Adrenal gland (tissue), 12 donors: ENCODE results near the gene XK. TPM values are rescaled to one million over a fixed set of nuclear protein-coding genes. Genes with fewer than 3 reads are reported as not detected.

Experiments
- DNase-seq, 7 donors: peaks; one replicate each; pipeline ENCODE4 v3.0.0-alpha.2; 2019 to 2020
- H3K27ac ChIP-seq, 5 donors: fragments of 200-600 bp; sonication (generic) in 4 of 5; 1 replicate in 3 of 5; 2 replicates in 2 of 5; pipeline versions ENCODE4 v1.5.1 to v1.8.0; 2016 to 2020; ENCODE audit warnings: mild to moderate bottlenecking in 1 of 5
- H3K27me3 ChIP-seq: fragments of 200-600 bp; 2 replicates; pipeline ENCODE4 v1.8.0; 2021
- H3K36me3 ChIP-seq, 2 donors: fragments of 200-600 bp; replicated peaks in 1 of 2; 1 replicate in 1 of 2; 2 replicates in 1 of 2; pipeline versions ENCODE4 v1.5.1 to v1.8.0; 2018 to 2022
- H3K4me1 ChIP-seq, 2 donors: fragments of 200-600 bp; replicated peaks in 1 of 2; 1 replicate in 1 of 2; 2 replicates in 1 of 2; pipeline versions ENCODE4 v1.5.1 to v1.8.0; 2018 to 2021
- H3K4me3 ChIP-seq, 4 donors: fragments of 200-600 bp; sonication (generic) in 3 of 4; one replicate each; pipeline ENCODE4 v1.5.1; 2016 to 2018
- H3K9me3 ChIP-seq, 3 donors: fragments of 200-600 bp; sonication (generic) in 1 of 3; replicated peaks in 1 of 3; 1 replicate in 2 of 3; 2 replicates in 1 of 3; pipeline versions ENCODE4 v1.5.1 to v1.8.0; 2016 to 2021
- CTCF ChIP-seq, 6 experiments: fragments of 450-650 bp in 4 of 6; fragments of 200-600 bp in 2 of 6; sonication (generic) in 1 of 6; IDR thresholded peaks; 1 replicate in 5 of 6; 2 replicates in 1 of 6; pipeline versions ENCODE4 v1.5.1 to v1.8.0; 2016 to 2021; ENCODE audit warnings: antibody characterized with exemption in 6 of 6, mild to moderate bottlenecking in 2 of 6, moderate library complexity in 1 of 6
- POLR2A ChIP-seq, 2 donors: fragments of 450-650 bp; IDR thresholded peaks; one replicate each; pipeline ENCODE4 v1.6.1; 2017; ENCODE audit warnings: antibody characterized with exemption in 2 of 2, mild to moderate bottlenecking in 2 of 2, moderate library complexity in 1 of 2
- WGBS, 4 donors: extraction: QIAGEN DNeasy Blood & Tissue Kit in 2 of 4; methylation state at CpG; one replicate each; pipeline versions ENCODE4 v1.1.5 to v1.1.7; 2013 to 2017; 5-methylcytosine and 5-hydroxymethylcytosine counted together
- intact Hi-C, 2 donors: fragments of 100-400 bp; cut with DNase I; formaldehyde crosslinking; loops; one replicate each; pipeline versions ENCODE4 v1.14.1 to v1.15.0; 2022 to 2023
- polyA plus RNA-seq, 3 donors: library from polyadenylated mRNA; stranded (reverse); fragments of 200-250 nt in 2 of 3; fragments of 350-450 nt in 1 of 3; fragmentation: Illumina TruSeq in 1 of 3; extraction: RNeasy Lipid Tissue Mini Kit (QIAGEN cat#74804) in 1 of 3; gene quantifications; one replicate each; pipeline ENCODE4 v1.2.3, GENCODE V29; 2013 to 2014
- total RNA-seq, 9 donors: library from RNA; depleted of rRNA in 4 of 9; stranded (reverse); fragments of >200 nt in 4 of 9; fragments of 120-200 nt in 1 of 9; fragmentation: NEBNext Ultra II Directional in 1 of 9; extraction: Animal tissue kit (Norgen Biotek cat#: 25700) in 1 of 9; gene quantifications; one replicate each; pipeline versions ENCODE4 v1.1.0 to v1.2.4, GENCODE V29; 2013 to 2023
- donor health status: healthy with polysubstance abuse.
- donor health status: Bipolar disorder and iron deficiency.
- donor health status: DM: yes; HTN: yes; CAD: no.
- donor health status: DM: no; HTN: no; CAD: no.
- donor health status: DM: no; HTN: no; CAD: no.
- donor health status: DM: yes; HTN: yes; CAD: no.

XK gene
- total and polyA plus RNA-seq, 12 donors: 0.44 to 3.8 (median 1.7) TPM

- 52 to 77% (median 63%) methylated on average over 3 to 7 of the region's 7 CpGs for WGBS, 4 donors
- Histone ChIP-seq H3K4me1 (no peaks in the 10 kb centered on the region), H3K27me3 (no peaks in the 10 kb centered on the region), H3K27ac (peak overlapping the region in 1 of 5 donors; percentile 40), H3K36me3 (no peaks in the 10 kb centered on the region), H3K9me3 (no peaks in the 10 kb centered on the region), H3K4me3 (no peak overlapping the region)
- intact Hi-C loops: loop anchor here (10.0 kb wide), 3 partner anchors 78 to 428 kb away; partner anchors contain the start of gene SYTL5 (in 1 of the 2)
- DNase-seq: no peak
- TF ChIP-seq CTCF (IDR thresholded peaks at IDR 0.05) (no peak), POLR2A (IDR thresholded peaks at IDR 0.05) (no peak)
Measured at GRCh38 chrX:37746218-37746941, 60.8 kb downstream of the XK start.

GRCh38 chrX:37746951-37747350 is 61.4 kb downstream of the XK start:
- WGBS, 4 donors: 80 to 92% (median 80%) methylated on average over 1 of the region's 1 CpG; no CpG with 5 or more reads in 1 of the 4 donors

GRCh38 chrX:37752281-37752680 is 66.7 kb downstream of the XK start:
- intact Hi-C loops: loop anchor here in 1 of 2 donors (10.0 kb wide), 1 partner anchor 63 kb away; no protein-coding TSS in a partner anchor
- Histone ChIP-seq H3K4me1 (no peaks in the 10 kb centered on the region), H3K27me3 (no peaks in the 10 kb centered on the region), H3K36me3 (no peaks in the 10 kb centered on the region), H3K27ac (no peak overlapping the region), H3K9me3 (no peaks in the 10 kb centered on the region), H3K4me3 (no peak overlapping the region)
- no peak for TF ChIP-seq POLR2A (IDR thresholded peaks at IDR 0.05)
- no peak for TF ChIP-seq CTCF (IDR thresholded peaks at IDR 0.05)
- WGBS, 4 donors: 55 to 60% (median 57%) methylated on average over 2 of the region's 2 CpGs
- no peak for DNase-seq

More at GRCh38 chrX:37746951-37747350, 61.4 kb downstream of the XK start:
- DNase-seq: no peak
- no peaks in the 10 kb centered on the region for H3K36me3 ChIP-seq
- no peaks in the 10 kb centered on the region for H3K9me3 ChIP-seq
- no peaks in the 10 kb centered on the region for H3K4me1 ChIP-seq
- H3K27ac ChIP-seq: no peak overlapping the region
- no peak overlapping the region for H3K4me3 ChIP-seq
- TF ChIP-seq CTCF (IDR thresholded peaks at IDR 0.05) (no peak), POLR2A (IDR thresholded peaks at IDR 0.05) (no peak)
- intact Hi-C loops: loop anchor here (10.0 kb wide), 3 partner anchors 78 to 428 kb away; partner anchors contain the start of gene SYTL5 (in 1 of the 2)
- H3K27me3 ChIP-seq: no peaks in the 10 kb centered on the region

GRCh38 chrX:37752936-37753335 is 67.3 kb downstream of the XK start:
- Histone ChIP-seq H3K4me3 (no peak overlapping the region), H3K27ac (no peak overlapping the region)
- intact Hi-C loops: loop anchor here in 1 of 2 donors (10.0 kb wide), 1 partner anchor 62 kb away; no protein-coding TSS in a partner anchor

More at GRCh38 chrX:37752936-37753335, 67.3 kb downstream of the XK start:
- H3K9me3 ChIP-seq: no peaks in the 10 kb centered on the region
- no peak for DNase-seq
- H3K27me3 ChIP-seq: no peaks in the 10 kb centered on the region
- no peaks in the 10 kb centered on the region for H3K36me3 ChIP-seq
- TF ChIP-seq POLR2A (IDR thresholded peaks at IDR 0.05): no peak
- TF ChIP-seq CTCF (IDR thresholded peaks at IDR 0.05): no peak
- H3K4me1 ChIP-seq: no peaks in the 10 kb centered on the region
